Measurements from ENCODE around the gene B4GAT1.
"Not testable (repeated sequence)": the region's sequence is repeated elsewhere in the genome, so short reads cannot be mapped to it uniquely, and the experiment has no call there.

- TF ChIP-seq CTCF (IDR thresholded peaks at IDR 0.05; ENCODE audit: low read depth, low read length); EZH2phosphoT487 (IDR thresholded peaks at IDR 0.05; ENCODE audit: low read depth): not testable (repeated sequence)
Measured at GRCh38 chr11:66320748-66321147, 26.7 kb downstream of the B4GAT1 start.

All from OCI-LY3 (cell line).